ENCODE results near the gene ENGASE.

DNA sequence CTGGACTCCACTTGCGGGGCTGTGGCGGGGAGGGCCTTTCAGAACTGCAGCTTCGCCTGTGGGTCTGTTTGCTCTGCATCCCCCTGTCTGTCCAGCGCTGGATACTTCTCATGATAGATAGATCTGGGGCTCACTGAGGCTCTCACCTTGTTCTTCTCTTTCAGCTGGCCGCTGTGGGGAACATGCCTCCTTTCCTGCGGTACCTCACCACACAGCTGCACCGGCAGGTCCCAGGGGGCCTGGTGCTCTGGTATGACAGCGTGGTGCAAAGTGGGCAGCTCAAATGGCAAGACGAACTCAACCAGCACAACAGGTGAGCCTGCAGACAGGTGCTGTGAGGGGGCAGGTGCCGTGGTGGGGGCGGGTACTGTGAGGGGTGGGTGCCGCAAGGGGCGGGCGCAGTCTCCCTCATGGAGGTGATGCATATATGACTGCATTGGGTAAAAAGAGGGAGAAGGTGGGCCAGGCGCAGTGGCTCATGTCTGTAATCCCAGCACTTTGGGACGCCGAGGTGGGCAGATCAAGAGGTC, 6.2 kb downstream of the ENGASE start:
- TF ChIP-seq, protein P1, sequence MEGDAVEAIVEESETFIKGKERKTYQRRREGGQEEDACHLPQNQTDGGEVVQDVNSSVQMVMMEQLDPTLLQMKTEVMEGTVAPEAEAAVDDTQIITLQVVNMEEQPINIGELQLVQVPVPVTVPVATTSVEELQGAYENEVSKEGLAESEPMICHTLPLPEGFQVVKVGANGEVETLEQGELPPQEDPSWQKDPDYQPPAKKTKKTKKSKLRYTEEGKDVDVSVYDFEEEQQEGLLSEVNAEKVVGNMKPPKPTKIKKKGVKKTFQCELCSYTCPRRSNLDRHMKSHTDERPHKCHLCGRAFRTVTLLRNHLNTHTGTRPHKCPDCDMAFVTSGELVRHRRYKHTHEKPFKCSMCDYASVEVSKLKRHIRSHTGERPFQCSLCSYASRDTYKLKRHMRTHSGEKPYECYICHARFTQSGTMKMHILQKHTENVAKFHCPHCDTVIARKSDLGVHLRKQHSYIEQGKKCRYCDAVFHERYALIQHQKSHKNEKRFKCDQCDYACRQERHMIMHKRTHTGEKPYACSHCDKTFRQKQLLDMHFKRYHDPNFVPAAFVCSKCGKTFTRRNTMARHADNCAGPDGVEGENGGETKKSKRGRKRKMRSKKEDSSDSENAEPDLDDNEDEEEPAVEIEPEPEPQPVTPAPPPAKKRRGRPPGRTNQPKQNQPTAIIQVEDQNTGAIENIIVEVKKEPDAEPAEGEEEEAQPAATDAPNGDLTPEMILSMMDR (IDR thresholded peaks at IDR 0.05): no peak
- TF ChIP-seq POLR2A (IDR thresholded peaks at IDR 0.05): no peak

Measured in Peyer's patch (tissue), 4 donors.